ENCODE results near the gene TBC1D20. TPM values are rescaled to one million over a fixed set of nuclear protein-coding genes. Genes with fewer than 3 reads are reported as not detected.

The TBC1D20 gene
- total RNA-seq, 4 donors from 2014 or later, result 37.2 to 60.6 (median 53.3) TPM

DNA sequence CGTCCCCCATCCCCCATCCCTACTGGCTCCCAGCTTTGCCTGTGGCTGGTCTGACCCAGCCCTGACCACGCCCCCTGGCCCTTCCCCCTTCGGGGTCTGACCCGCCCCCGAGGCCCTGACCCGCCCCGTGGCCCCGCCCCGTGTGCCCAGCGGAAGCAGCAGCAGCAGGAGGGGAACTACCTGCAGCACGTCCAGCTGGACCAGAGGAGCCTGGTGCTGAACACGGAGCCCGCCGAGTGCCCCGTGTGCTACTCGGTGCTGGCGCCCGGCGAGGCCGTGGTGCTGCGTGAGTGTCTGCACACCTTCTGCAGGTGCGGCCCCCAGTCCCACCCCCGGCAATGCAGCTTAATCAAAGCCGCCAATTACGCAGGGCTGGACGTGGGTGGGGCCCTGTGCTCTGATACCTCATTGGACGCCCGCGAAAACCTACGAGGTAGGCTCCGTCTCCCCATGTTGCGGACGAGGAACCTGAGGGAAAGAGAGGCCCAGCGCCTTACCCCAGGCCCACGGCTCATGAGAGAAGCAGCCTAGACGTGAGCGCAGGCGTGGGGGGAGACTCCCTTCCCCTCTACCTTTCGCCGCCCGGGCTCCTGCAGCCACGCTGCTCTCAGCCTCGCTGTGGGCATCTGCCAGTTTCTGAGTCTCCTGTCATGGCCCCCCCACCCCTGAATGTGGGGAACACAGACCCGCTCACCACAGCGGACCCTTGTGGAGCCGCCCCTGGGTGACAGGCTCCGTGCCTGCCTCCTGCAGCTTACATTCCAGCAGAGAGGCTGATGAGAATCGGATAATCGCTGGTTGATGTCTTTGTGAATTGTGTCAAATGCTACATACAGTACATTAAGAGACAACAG, 41.4 kb downstream of the TBC1D20 start:
- DNase-seq (ENCODE audit: low spot score) (no peak), ATAC-seq (ENCODE audit: low FRiP score) (no peak)
- TF ChIP-seq, protein P1, sequence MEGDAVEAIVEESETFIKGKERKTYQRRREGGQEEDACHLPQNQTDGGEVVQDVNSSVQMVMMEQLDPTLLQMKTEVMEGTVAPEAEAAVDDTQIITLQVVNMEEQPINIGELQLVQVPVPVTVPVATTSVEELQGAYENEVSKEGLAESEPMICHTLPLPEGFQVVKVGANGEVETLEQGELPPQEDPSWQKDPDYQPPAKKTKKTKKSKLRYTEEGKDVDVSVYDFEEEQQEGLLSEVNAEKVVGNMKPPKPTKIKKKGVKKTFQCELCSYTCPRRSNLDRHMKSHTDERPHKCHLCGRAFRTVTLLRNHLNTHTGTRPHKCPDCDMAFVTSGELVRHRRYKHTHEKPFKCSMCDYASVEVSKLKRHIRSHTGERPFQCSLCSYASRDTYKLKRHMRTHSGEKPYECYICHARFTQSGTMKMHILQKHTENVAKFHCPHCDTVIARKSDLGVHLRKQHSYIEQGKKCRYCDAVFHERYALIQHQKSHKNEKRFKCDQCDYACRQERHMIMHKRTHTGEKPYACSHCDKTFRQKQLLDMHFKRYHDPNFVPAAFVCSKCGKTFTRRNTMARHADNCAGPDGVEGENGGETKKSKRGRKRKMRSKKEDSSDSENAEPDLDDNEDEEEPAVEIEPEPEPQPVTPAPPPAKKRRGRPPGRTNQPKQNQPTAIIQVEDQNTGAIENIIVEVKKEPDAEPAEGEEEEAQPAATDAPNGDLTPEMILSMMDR (IDR thresholded peaks at IDR 0.05), result no peak

DNA sequence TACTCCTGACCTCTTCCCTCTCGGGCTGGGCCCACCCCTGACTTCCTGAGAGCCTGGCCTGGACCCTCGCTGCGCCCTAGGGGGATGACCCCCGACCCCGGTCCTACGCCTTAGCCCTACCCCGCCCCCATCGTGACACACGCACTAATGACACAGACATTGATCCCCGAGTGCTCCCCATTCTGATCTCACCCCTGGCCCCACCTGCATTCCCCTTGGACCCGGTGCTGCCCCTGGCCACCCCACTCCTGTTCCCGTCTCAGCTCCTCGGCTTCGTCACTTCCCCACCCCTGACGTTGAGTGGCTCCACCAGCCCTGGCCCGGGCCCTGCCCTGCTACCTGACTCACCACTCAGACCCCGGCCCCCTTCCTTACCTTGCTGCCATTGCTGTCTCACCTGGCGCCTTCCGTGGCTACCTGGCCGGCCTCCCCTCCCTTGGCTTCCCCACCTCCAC, 42.1 kb downstream of the TBC1D20 start:
- TF ChIP-seq, protein P1 (IDR thresholded peaks at IDR 0.05), result no peak
- no peak for DNase-seq (ENCODE audit: low spot score)
- ATAC-seq (ENCODE audit: low FRiP score), result peak; percentile 18

DNA sequence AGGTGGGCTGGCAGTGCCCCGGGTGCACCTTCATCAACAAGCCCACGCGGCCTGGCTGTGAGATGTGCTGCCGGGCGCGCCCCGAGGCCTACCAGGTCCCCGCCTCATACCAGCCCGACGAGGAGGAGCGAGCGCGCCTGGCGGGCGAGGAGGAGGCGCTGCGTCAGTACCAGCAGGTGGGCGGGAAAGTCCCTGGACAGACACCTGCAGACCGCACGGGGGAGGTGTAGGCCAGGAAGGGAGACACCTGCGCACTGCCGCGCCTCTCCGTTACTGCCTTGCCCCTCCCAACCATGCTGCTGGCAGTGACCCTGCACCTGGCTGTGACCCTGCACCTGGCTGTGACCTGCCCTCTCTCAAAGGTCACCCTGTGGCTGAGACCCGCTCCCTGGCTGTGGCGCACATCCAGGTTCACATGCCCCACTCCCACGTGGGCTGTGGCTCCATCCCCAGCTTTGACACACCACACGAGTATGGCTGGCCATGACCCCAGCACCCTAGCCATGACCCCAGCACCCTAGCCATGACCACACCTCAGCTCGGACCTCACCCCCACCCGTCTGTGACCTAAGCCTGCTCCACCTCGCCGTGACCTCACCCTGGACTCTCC, 42.7 kb downstream of the TBC1D20 start:
- ATAC-seq (ENCODE audit: low FRiP score), result peak; percentile 39
- DNase-seq (ENCODE audit: low spot score), result no peak

DNA sequence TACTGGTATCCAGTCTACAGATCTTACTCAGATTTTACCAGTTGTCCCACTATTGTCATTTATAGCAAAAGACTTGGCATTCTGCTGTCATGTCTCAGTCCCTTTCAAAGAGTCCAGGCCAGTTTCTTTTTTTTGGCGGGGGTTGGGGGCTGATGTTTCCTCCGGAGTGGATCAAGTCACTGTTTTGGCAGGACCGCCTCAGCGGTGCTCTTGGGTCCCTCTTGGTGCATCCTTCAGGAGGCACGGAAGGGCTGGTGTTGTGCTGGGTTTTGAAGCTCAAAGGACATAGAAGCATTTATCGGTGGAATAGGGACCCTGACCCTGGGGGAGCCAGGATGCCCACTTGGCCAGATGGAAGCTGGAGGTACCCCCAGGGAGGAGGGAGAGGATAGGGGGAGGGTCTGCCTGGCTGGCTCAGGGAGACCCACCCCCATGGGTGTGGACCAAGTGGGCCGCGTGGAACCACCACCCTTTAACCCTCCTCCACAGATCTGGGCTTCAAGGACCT, 43.4 kb downstream of the TBC1D20 start:
- ATAC-seq (ENCODE audit: low FRiP score) (no peak), DNase-seq (ENCODE audit: low spot score) (no peak)
- TF ChIP-seq, protein P1 (IDR thresholded peaks at IDR 0.05), result no peak

More for the DNA sequence above, 42.7 kb downstream of the TBC1D20 start:
- TF ChIP-seq, protein P1 (IDR thresholded peaks at IDR 0.05), result no peak

DNA sequence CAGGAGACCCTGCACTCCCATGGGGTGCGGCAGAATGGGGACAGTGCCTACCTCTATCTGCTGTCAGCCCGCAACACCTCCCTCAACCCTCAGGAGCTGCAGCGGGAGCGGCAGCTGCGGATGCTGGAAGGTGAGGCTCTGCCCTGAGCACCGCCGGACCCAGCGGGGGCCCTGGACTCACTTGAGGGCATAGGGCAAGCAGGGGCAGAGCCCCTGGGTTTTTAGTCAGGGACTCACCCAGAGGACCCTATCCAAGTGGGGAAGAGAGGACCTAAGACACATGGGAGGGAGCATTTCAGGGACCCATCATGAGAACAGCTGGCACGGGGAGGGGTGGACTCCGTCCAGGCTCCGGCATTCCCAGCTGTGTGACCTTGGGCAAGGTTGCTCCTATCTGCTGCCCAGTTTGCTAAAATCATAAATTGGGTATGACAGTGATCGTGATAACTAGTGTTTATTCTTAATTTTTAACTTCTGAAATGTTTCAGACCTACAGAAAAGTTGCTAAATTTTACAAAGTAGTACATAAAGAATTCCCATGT, 44.5 kb downstream of the TBC1D20 start:
- no peak for DNase-seq (ENCODE audit: low spot score)
- TF ChIP-seq, protein P1 (IDR thresholded peaks at IDR 0.05), result no peak
- no peak for ATAC-seq (ENCODE audit: low FRiP score)

DNA sequence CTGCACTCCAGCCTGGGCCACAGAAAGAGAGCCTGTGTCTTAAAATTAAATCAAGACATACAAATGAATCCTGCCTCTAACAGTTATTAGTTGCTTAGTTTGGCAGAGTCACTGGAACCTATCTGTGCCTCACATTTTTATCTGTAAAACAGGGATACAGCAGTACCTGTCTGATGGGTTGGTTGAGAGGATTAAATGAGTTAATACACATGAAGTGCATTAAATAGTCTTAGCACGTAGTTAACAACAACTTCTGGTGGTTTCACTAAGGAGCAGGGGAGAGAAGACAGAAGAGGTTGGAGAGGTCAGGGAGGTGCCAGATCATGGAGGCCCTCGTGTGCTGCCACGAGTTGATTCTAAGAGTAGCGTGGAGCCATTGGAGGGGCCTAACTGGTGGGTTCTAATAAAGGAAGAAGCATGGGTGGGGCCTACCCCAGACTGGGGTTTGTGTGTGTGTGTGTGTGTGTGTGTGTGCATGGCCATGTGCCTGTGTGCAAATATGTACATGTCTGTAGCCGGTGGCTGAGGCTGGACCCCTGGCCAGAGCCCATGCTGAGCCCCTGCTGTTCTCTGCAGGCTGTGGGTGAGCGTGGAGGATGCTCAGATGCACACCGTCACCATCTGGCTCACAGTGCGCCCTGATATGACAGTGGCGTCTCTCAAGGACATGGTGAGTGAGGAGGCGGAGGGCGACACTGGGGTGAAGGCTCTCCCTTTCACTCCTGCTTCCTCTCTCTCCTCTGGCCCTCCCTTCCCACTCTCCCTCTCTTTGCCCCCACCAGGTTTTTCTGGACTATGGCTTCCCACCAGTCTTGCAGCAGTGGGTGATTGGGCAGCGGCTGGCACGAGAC, 45.2 kb downstream of the TBC1D20 start:
- TF ChIP-seq, protein P1 (IDR thresholded peaks at IDR 0.05), result no peak
- ATAC-seq (ENCODE audit: low FRiP score), result no peak
- DNase-seq (ENCODE audit: low spot score), result no peak

Data from omental fat pad (tissue), 4 donors.